Measurements from ENCODE around the gene MCEE.
"Not testable (repeated sequence)": the region's sequence is repeated elsewhere in the genome, so short reads cannot be mapped to it uniquely, and the experiment has no call there.

DNA sequence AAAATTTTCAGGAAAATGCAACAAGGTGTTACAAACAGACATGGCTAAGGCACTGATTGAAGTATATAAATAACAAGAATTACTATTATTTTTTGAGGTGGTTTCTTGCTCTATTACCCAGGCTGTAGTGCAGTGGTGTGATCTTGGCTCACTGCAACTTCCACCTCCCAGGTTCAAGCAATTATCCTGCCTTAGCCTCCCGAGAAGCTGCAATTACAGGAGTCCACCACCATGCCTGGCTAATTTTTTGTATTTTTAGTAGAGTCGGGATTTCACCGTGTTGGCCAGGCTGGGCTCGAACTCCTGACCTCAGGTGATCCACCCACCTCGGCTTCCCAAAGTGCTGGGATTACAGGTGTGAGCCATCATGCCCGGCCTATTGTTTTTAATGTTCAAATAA is 23.6 kb downstream of the MCEE start:
- TF ChIP-seq, protein P1, sequence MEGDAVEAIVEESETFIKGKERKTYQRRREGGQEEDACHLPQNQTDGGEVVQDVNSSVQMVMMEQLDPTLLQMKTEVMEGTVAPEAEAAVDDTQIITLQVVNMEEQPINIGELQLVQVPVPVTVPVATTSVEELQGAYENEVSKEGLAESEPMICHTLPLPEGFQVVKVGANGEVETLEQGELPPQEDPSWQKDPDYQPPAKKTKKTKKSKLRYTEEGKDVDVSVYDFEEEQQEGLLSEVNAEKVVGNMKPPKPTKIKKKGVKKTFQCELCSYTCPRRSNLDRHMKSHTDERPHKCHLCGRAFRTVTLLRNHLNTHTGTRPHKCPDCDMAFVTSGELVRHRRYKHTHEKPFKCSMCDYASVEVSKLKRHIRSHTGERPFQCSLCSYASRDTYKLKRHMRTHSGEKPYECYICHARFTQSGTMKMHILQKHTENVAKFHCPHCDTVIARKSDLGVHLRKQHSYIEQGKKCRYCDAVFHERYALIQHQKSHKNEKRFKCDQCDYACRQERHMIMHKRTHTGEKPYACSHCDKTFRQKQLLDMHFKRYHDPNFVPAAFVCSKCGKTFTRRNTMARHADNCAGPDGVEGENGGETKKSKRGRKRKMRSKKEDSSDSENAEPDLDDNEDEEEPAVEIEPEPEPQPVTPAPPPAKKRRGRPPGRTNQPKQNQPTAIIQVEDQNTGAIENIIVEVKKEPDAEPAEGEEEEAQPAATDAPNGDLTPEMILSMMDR (conservative IDR thresholded peaks at IDR 0.05; ENCODE audit: low read depth, low read length): not testable (repeated sequence)
- TF ChIP-seq EZH2 (IDR thresholded peaks at IDR 0.05; ENCODE audit: borderline replicate concordance, low read depth, low read length, poor library complexity, severe bottlenecking): not testable (repeated sequence)
